PFSK-1 (cell line): Measurements from ENCODE around the gene RBBP8NL.

Source experiments
- FOXP2 ChIP-seq: optimal IDR thresholded peaks from 2 replicates; pipeline ENCODE3; 2011; ENCODE audit warnings: borderline replicate concordance, control low read depth, inconsistent platforms; ENCODE audit not compliant: insufficient read depth; ENCODE audit errors: extremely low read length, extremely low read depth
- POLR2AphosphoS5 ChIP-seq: IDR thresholded peaks from 2 replicates; pipeline ENCODE4 v1.6.1; 2012; ENCODE audit warnings: low read depth, mild to moderate bottlenecking, control low read depth, low read length, moderate library complexity
- SIN3A ChIP-seq: IDR thresholded peaks from 2 replicates; pipeline ENCODE4 v1.6.1; 2012; ENCODE audit warnings: mild to moderate bottlenecking, low read length, moderate library complexity, borderline replicate concordance; ENCODE audit not compliant: insufficient read depth
- TAF1 ChIP-seq: IDR thresholded peaks from 2 replicates; pipeline ENCODE4 v1.6.1; 2012; ENCODE audit warnings: low read length, control low read depth, borderline replicate concordance; ENCODE audit not compliant: insufficient read depth
- TF ChIP-seq, protein P1 (sequence below), 2 experiments: IDR thresholded peaks; 2 replicates each; pipeline versions ENCODE4 v1.6.1 to v1.8.0; 2011 to 2012; ENCODE audit warnings: low read depth in 2 of 2, low read length in 2 of 2, control low read depth in 1 of 2, inconsistent platforms in 1 of 2, mild to moderate bottlenecking in 1 of 2, moderate library complexity in 1 of 2; ENCODE audit not compliant: insufficient read depth in 1 of 2

The RBBP8NL gene

GRCh38 chr20:62387933-62388635 lies 39.3 kb downstream of the RBBP8NL start:
- 0 out of 2 replicates have a peak, but pooled peaks have one; percentile 31 for TF ChIP-seq TAF1
- TF ChIP-seq, protein P1, sequence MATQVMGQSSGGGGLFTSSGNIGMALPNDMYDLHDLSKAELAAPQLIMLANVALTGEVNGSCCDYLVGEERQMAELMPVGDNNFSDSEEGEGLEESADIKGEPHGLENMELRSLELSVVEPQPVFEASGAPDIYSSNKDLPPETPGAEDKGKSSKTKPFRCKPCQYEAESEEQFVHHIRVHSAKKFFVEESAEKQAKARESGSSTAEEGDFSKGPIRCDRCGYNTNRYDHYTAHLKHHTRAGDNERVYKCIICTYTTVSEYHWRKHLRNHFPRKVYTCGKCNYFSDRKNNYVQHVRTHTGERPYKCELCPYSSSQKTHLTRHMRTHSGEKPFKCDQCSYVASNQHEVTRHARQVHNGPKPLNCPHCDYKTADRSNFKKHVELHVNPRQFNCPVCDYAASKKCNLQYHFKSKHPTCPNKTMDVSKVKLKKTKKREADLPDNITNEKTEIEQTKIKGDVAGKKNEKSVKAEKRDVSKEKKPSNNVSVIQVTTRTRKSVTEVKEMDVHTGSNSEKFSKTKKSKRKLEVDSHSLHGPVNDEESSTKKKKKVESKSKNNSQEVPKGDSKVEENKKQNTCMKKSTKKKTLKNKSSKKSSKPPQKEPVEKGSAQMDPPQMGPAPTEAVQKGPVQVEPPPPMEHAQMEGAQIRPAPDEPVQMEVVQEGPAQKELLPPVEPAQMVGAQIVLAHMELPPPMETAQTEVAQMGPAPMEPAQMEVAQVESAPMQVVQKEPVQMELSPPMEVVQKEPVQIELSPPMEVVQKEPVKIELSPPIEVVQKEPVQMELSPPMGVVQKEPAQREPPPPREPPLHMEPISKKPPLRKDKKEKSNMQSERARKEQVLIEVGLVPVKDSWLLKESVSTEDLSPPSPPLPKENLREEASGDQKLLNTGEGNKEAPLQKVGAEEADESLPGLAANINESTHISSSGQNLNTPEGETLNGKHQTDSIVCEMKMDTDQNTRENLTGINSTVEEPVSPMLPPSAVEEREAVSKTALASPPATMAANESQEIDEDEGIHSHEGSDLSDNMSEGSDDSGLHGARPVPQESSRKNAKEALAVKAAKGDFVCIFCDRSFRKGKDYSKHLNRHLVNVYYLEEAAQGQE (IDR thresholded peaks at IDR 0.05; ENCODE audit: insufficient read depth in 1 of 2, low read depth in 2 of 2, low read length in 2 of 2): no peak
- no peak for TF ChIP-seq FOXP2
- no peak for TF ChIP-seq POLR2AphosphoS5

- TF ChIP-seq SIN3A (no peak), POLR2AphosphoS5 (no peak; the same call in 1 of the 2 replicates), FOXP2 (no peak), TAF1 (no peak; the same call in 1 of the 2 replicates)
- TF ChIP-seq, protein P1 (IDR thresholded peaks at IDR 0.05; ENCODE audit: insufficient read depth in 1 of 2, low read depth in 2 of 2, low read length in 2 of 2): no peak
These were observed 40.0 kb downstream of the RBBP8NL start for GRCh38 chr20:62387219-62387913.

GRCh38 chr20:62386383-62387218 lies 40.7 kb downstream of the RBBP8NL start, which contains the start of gene RPS21:
TSS of gene RPS21 (plus strand) at chr20:62387103. CDS start at chr20:62387339, 236 bp downstream.
- TF ChIP-seq TAF1 (peak; percentile 93; the same call in 1 of the 2 replicates), POLR2AphosphoS5 (peak; percentile 98), SIN3A (no peak; the same call in 1 of the 2 replicates), FOXP2 (peak; percentile 31)
- TF ChIP-seq, protein P1 (IDR thresholded peaks at IDR 0.05; ENCODE audit: insufficient read depth in 1 of 2, low read depth in 2 of 2, low read length in 2 of 2): peak in 1 of 2 experiments; percentile 31; a peak in 1 of 4 replicates

- TF ChIP-seq, protein P1 (IDR thresholded peaks at IDR 0.05; ENCODE audit: insufficient read depth in 1 of 2, low read depth in 2 of 2, low read length in 2 of 2): 0 out of 4 replicates have a peak, but pooled peaks of 1 of the 2 experiments have one; percentile 20
- no peak for TF ChIP-seq TAF1
These were observed 44.8 kb downstream of the RBBP8NL start for GRCh38 chr20:62382306-62383198.
